Nephron progenitor cell (in vitro differentiated cells): ENCODE measurements around the gene CIT.

ENCODE experiments used
- DNase-seq: peaks from one replicate; pipeline ENCODE4 v3.0.0; 2021
- H3K27ac Mint-ChIP-seq: 2 replicates; pipeline ENCODE4 v1.8.0; 2021; ENCODE audit warnings: mild to moderate bottlenecking, moderate library complexity, mixed read lengths
- H3K27me3 Mint-ChIP-seq: 2 replicates; pipeline ENCODE4 v1.8.0; 2021; ENCODE audit warnings: mild to moderate bottlenecking, low read depth, mixed read lengths; ENCODE audit not compliant: poor library complexity
- H3K36me3 Mint-ChIP-seq: 2 replicates; pipeline ENCODE4 v1.8.0; 2021; ENCODE audit warnings: low read depth, mixed read lengths
- H3K4me1 Mint-ChIP-seq: 2 replicates; pipeline ENCODE4 v1.8.0; 2021; ENCODE audit warnings: mixed read lengths
- H3K4me3 Mint-ChIP-seq: 2 replicates; pipeline ENCODE4 v1.8.0; 2021; ENCODE audit warnings: mild to moderate bottlenecking, moderate library complexity, mixed read lengths
- H3K9me3 Mint-ChIP-seq: 2 replicates; pipeline ENCODE4 v1.8.0; 2021; ENCODE audit warnings: mild to moderate bottlenecking, moderate library complexity, mixed read lengths
- TF ChIP-seq, protein P1 (sequence below): fragments of 200-600 bp; sonication (generic); IDR thresholded peaks from 2 replicates; pipeline ENCODE4 v1.5.0; 2021; ENCODE audit warnings: antibody characterized with exemption

Gene CIT

GRCh38 chr12:119691202-119691810 lies 185.8 kb downstream of the CIT start:
- TF ChIP-seq, protein P1, sequence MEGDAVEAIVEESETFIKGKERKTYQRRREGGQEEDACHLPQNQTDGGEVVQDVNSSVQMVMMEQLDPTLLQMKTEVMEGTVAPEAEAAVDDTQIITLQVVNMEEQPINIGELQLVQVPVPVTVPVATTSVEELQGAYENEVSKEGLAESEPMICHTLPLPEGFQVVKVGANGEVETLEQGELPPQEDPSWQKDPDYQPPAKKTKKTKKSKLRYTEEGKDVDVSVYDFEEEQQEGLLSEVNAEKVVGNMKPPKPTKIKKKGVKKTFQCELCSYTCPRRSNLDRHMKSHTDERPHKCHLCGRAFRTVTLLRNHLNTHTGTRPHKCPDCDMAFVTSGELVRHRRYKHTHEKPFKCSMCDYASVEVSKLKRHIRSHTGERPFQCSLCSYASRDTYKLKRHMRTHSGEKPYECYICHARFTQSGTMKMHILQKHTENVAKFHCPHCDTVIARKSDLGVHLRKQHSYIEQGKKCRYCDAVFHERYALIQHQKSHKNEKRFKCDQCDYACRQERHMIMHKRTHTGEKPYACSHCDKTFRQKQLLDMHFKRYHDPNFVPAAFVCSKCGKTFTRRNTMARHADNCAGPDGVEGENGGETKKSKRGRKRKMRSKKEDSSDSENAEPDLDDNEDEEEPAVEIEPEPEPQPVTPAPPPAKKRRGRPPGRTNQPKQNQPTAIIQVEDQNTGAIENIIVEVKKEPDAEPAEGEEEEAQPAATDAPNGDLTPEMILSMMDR = no peak
- peaks cover 35% of the 10 kb centered on the region for H3K4me1 Mint-ChIP-seq
- no peak for DNase-seq
- H3K9me3 Mint-ChIP-seq = no peaks in the 10 kb centered on the region
- H3K4me3 Mint-ChIP-seq = no peak overlapping the region
- peaks cover 75% of the 10 kb centered on the region for H3K36me3 Mint-ChIP-seq
- H3K27me3 Mint-ChIP-seq = peaks cover 2% of the 10 kb centered on the region
- no peak overlapping the region for H3K27ac Mint-ChIP-seq

DNA sequence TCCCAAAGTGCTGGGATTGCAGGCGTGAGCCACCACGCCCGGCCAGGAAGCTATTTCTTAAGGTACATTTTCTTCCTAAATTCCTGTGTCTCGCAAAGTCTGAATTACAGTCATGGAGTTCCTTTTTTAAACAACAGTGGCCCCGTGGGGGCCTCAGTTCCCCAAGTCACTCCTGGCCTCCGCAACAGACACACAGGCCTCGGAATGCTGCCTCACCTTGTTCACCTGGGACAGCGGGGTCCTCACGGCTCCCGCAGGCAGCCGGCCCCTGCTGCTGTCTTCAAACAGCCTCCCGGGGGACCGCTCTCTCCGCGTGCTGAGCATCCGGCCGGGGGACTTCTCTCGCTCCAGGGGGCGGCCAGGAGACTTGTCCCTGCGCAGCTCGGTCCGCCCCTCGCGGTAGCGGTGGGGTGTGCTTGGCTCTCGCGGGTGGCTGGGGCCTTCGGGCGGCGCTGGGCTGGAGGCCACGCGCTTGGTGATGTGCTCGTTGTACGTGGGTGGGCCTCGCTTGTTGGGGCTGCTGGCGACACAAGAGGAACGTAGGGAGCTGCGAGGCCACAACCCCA lies 187.1 kb downstream of the CIT start:
- Mint-ChIP-seq H3K27me3 (peaks cover 2% of the 10 kb centered on the region), H3K4me1 (peaks cover 48% of the 10 kb centered on the region), H3K36me3 (peaks cover 84% of the 10 kb centered on the region), H3K9me3 (no peaks in the 10 kb centered on the region), H3K4me3 (no peak overlapping the region), H3K27ac (no peak overlapping the region)
- no peak for DNase-seq
- TF ChIP-seq, protein P1 = no peak

DNA sequence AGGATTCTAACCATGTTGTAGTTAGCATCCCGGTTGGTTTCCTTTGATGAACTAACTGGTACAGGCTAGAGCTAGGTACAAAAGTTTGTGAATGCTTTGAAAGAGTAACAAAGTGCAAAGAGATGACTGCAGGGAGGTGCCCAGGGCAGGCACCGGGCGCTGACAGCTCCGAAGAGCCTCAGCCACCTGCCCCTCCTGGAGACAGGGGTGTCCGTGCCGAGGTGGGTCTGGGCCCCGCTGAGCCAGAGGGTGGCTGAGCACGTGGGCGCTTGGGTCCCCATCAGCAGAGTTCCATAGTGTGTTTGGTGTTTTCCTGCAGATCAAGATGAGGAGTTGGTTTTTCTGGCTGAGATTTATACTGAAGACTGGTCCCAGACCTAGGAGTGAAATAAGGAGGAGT lies 189.2 kb downstream of the CIT start:
- Mint-ChIP-seq H3K27me3 (peaks cover 2% of the 10 kb centered on the region), H3K4me1 (peaks cover 57% of the 10 kb centered on the region), H3K9me3 (no peaks in the 10 kb centered on the region), H3K4me3 (no peak overlapping the region), H3K27ac (peak overlapping the region; percentile 96), H3K36me3 (peaks cover 87% of the 10 kb centered on the region)
- no peak for DNase-seq
- TF ChIP-seq, protein P1 = no peak

DNA sequence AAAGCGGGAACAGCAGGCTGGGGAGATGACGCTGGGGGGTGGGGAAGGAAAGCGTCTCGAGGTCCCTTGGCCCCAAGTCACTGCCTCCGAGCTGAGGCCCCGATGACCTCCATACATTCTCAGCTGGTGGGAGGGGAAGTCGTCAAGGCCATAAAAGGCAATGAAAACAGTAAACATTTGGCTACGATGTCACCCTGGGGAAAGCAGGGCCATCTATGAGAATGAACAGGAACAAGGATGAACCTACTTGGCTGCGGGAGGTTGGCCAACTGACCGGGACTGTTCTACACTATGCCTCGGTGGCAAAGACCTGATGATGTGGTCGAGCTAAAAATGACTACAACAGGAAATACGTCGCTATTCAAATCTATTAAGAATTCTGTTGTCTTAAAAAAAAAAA lies 189.7 kb downstream of the CIT start:
- Mint-ChIP-seq H3K36me3 (peaks cover 84% of the 10 kb centered on the region), H3K9me3 (no peaks in the 10 kb centered on the region), H3K27ac (peak overlapping the region; percentile 96), H3K4me3 (no peak overlapping the region), H3K27me3 (peaks cover 2% of the 10 kb centered on the region), H3K4me1 (peaks cover 57% of the 10 kb centered on the region)
- TF ChIP-seq, protein P1 = no peak
- DNase-seq = peak; percentile 32

GRCh38 chr12:119686776-119687175 lies 190.3 kb downstream of the CIT start:
- Mint-ChIP-seq H3K27me3 (peaks cover 2% of the 10 kb centered on the region), H3K4me1 (peaks cover 63% of the 10 kb centered on the region), H3K27ac (peak overlapping the region; percentile 96), H3K36me3 (peaks cover 85% of the 10 kb centered on the region), H3K4me3 (peak overlapping the region; percentile 15), H3K9me3 (no peaks in the 10 kb centered on the region)
- TF ChIP-seq, protein P1 = no peak
- DNase-seq = no peak

GRCh38 chr12:119686355-119686754 lies 190.8 kb downstream of the CIT start:
- peaks cover 67% of the 10 kb centered on the region for H3K4me1 Mint-ChIP-seq
- peaks cover 2% of the 10 kb centered on the region for H3K27me3 Mint-ChIP-seq

More at GRCh38 chr12:119686355-119686754, 190.8 kb downstream of the CIT start:
- no peak for DNase-seq
- H3K4me3 Mint-ChIP-seq = no peak overlapping the region
- peaks cover 86% of the 10 kb centered on the region for H3K36me3 Mint-ChIP-seq
- H3K9me3 Mint-ChIP-seq = no peaks in the 10 kb centered on the region
- peak overlapping the region; percentile 96 for H3K27ac Mint-ChIP-seq
- TF ChIP-seq, protein P1 = no peak
